ENCODE data around the gene MAP4K4. TPM values are rescaled to one million over a fixed set of nuclear protein-coding genes. Genes with fewer than 3 reads are reported as not detected.

MAP4K4 gene
- total and polyA plus RNA-seq, 2 of the 13 experiments (the other 11 are each of a cell fraction or from before 2014, with no cell fraction given): 105 to 264 TPM

DNA sequence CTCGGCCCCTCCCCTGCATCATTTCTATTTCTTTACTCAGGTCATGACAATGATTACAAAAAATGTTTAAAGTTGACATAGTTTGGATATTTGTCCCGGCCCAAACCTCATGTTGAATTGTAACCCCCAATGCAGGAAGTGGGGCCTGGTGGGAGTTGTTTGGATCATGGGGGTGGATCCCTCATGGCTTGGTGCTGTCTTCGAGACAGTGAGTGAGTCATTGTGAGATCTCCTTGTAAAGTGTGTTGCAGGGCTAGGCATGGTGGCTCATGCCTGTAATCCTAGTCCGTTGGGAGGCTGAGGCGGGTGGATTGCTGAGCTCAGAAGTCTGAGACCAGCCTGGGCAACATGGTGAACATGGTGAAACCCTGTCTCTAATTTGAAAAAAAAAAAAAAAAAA, 9.2 kb upstream of the MAP4K4 start (continued):
- TF ChIP-seq ATF2 (CRISPR knock-in tag; IDR thresholded peaks at IDR 0.05): no peak
- TF ChIP-seq FOSL2 (CRISPR knock-in tag; IDR thresholded peaks at IDR 0.05): 0 out of 2 replicates have a peak, but pooled peaks have one; percentile 14
- no peak for TF ChIP-seq HBP1 (CRISPR knock-in tag; IDR thresholded peaks at IDR 0.05; ENCODE audit: low read depth)
- no peak for TF ChIP-seq ZSCAN22 (CRISPR knock-in tag; IDR thresholded peaks at IDR 0.05)
- no peak for TF ChIP-seq ZNF563 (CRISPR knock-in tag; IDR thresholded peaks at IDR 0.05)
- 0 out of 2 replicates have a peak, but pooled peaks have one; percentile 27 for TF ChIP-seq ZNF605 (CRISPR knock-in tag; IDR thresholded peaks at IDR 0.05)

DNA sequence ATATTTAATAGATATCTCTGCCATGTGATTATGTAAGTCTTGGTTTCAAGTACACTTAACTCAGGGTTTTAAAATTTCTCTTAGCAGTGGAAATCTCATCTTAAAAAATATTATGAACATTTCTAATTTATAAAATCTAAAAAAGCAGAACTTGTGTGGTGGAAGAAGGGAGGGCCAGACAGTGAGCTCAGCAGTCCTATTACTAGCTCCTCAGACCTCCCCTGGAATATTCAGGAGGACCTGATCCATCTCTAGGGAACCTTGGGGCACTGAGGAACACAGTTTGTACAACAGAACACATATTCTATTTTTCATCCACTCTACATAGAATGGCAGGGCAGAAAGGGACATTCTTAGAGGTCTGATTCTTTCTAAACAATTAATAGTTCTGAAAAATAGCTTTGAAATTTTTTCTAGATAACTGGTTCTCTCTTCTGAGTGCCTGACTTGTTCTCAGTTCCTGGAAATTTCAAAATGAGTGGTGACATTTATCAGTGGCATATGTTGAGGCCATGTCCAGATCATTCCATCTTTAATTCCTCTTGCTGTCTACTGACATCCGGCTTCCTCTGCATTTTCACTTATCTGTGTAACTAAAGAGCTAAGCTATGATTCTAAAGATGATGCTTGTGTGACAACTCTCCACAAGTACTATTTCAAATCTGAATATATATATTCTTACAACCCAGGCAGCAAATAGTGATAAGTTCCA, 8.2 kb upstream of the MAP4K4 start:
- peak; percentile 12 for FAIRE-seq
- TF ChIP-seq, protein P1, sequence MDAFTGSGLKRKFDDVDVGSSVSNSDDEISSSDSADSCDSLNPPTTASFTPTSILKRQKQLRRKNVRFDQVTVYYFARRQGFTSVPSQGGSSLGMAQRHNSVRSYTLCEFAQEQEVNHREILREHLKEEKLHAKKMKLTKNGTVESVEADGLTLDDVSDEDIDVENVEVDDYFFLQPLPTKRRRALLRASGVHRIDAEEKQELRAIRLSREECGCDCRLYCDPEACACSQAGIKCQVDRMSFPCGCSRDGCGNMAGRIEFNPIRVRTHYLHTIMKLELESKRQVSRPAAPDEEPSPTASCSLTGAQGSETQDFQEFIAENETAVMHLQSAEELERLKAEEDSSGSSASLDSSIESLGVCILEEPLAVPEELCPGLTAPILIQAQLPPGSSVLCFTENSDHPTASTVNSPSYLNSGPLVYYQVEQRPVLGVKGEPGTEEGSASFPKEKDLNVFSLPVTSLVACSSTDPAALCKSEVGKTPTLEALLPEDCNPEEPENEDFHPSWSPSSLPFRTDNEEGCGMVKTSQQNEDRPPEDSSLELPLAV (CRISPR knock-in tag; conservative IDR thresholded peaks at IDR 0.05; ENCODE audit: low read depth): no peak
- TF ChIP-seq, protein P2, sequence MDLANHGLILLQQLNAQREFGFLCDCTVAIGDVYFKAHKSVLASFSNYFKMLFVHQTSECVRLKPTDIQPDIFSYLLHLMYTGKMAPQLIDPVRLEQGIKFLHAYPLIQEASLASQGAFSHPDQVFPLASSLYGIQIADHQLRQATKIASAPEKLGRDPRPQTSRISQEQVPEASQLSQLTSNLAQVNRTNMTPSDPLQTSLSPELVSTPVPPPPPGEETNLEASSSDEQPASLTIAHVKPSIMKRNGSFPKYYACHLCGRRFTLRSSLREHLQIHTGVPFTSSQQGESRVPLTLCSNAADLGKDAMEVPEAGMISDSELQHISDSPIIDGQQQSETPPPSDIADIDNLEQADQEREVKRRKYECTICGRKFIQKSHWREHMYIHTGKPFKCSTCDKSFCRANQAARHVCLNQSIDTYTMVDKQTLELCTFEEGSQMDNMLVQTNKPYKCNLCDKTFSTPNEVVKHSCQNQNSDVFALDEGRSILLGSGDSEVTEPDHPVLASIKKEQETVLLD (CRISPR knock-in tag; IDR thresholded peaks at IDR 0.05; ENCODE audit: low read depth): no peak
- TF ChIP-seq ASH2L (IDR thresholded peaks at IDR 0.05; ENCODE audit: insufficient read length, low read depth, low read length): peak; percentile 87
- no peak for TF ChIP-seq ZNF260 (CRISPR knock-in tag; IDR thresholded peaks at IDR 0.05; ENCODE audit: borderline replicate concordance, low read depth)
- TF ChIP-seq SCMH1 (CRISPR knock-in tag; IDR thresholded peaks at IDR 0.05; ENCODE audit: borderline replicate concordance): no peak

More for the DNA sequence above, 8.2 kb upstream of the MAP4K4 start:
- no peaks in the 10 kb centered on the region for H4K20me1 ChIP-seq (ENCODE audit: insufficient read depth, low read length)
- 39% methylated on average over 1 of the region's 1 CpG for WGBS (ENCODE audit: low lambda C conversion rate)
- no TSS peak for BruUV-seq (replicated peaks)
- H3K27ac ChIP-seq (ENCODE audit: extremely low read length, insufficient read depth, low read length): peak overlapping the region; percentile 54
- H3K9me3 ChIP-seq (ENCODE audit: low read length): no peaks in the 10 kb centered on the region
- intact Hi-C loops (cut with micrococcal nuclease; ENCODE audit: unreplicated experiment): loop anchor here (2.0 kb wide), 1 partner anchor 122 kb away; no protein-coding TSS in a partner anchor
- H3K4me1 ChIP-seq (ENCODE audit: insufficient read depth, low read length): peaks cover 63% of the 10 kb centered on the region
- CTCF ChIA-PET (ENCODE audit: low intra/inter-chr PET ratio, low total read pairs): no interaction called here
- no peaks in the 10 kb centered on the region for H3K27me3 ChIP-seq (ENCODE audit: control insufficient read depth in 1 of 2, insufficient read depth in 2 of 2, low read length in 2 of 2)
- H3K9ac ChIP-seq (ENCODE audit: insufficient read depth, low read depth, low read length): no peak overlapping the region
- no peak overlapping the region for H2AFZ ChIP-seq (ENCODE audit: low read length)
- H3K4me3 ChIP-seq (replicated peaks in 1 of 3; ENCODE audit: insufficient read depth in 1 of 3, low read depth in 2 of 3, low read length in 3 of 3): peak overlapping the region in 1 of 3 experiments; percentile 29; a peak in 1 of 6 replicates
- POLR2A ChIA-PET: interaction anchor here (0.9 to 2.5 kb wide), 5 partner anchors 8 to 78 kb away, joined by 3 to 8 read pairs (median 3); partner anchors contain the start of gene MAP4K4
- no peaks in the 10 kb centered on the region for H3K79me2 ChIP-seq (ENCODE audit: insufficient read depth, low read length)
- peak; percentile 48 for ATAC-seq
- H3K36me3 ChIP-seq (replicated peaks in 1 of 2; ENCODE audit: control insufficient read depth in 1 of 2, insufficient read depth in 2 of 2, low read length in 2 of 2): no peaks in the 10 kb centered on the region
- peak overlapping the region; percentile 78 for H3K4me2 ChIP-seq (ENCODE audit: low read depth, low read length)
- no peak for DNase-seq (ENCODE audit: low spot score)
- in situ Hi-C loops (cut with HindIII; ENCODE audit: extremely low pct_ligation_motif_present, low pct_unique_long_range_greater_than_20kb): no loop called here
